Measurements from ENCODE around the gene RPS14. TPM values are rescaled to one million over a fixed set of nuclear protein-coding genes. Genes with fewer than 3 reads are reported as not detected.
"Not testable (repeated sequence)": the region's sequence is repeated elsewhere in the genome, so short reads cannot be mapped to it uniquely, and the experiment has no call there.

Gene RPS14
- total RNA-seq, 4 donors from 2014 or later = 1,098 to 4,026 (median 2,484) TPM

GRCh38 chr5:150429410-150429873 is 20.1 kb downstream of the RPS14 start:
- 62 to 84% methylated on average over 4 of the region's 5 CpGs for WGBS, 2 donors
- Histone ChIP-seq H3K4me3 (no peak overlapping the region), H3K27me3 (no peaks in the 10 kb centered on the region), H3K27ac (no peak overlapping the region), H3K36me3 (no peaks in the 10 kb centered on the region), H3K4me1 (peaks cover 3 to 16% (median 5%) of the 10 kb centered on the region in 3 donors), H3K9me3 (no peaks in the 10 kb centered on the region)
- no peak for DNase-seq
- TF ChIP-seq CTCF (IDR thresholded peaks at IDR 0.05) = no peak
- TF ChIP-seq POLR2A (IDR thresholded peaks at IDR 0.05) = no peak
- intact Hi-C loops (cut with DNase I) = no loop called here

- Histone ChIP-seq H3K4me3 (no peak overlapping the region), H3K4me1 (peaks cover 3 to 16% (median 5%) of the 10 kb centered on the region in 3 donors), H3K9me3 (no peaks in the 10 kb centered on the region), H3K27ac (no peak overlapping the region), H3K36me3 (no peaks in the 10 kb centered on the region), H3K27me3 (no peaks in the 10 kb centered on the region)
- WGBS, 2 donors = no CpG with 5 or more reads among the region's 5 CpGs
- no peak for DNase-seq
- TF ChIP-seq CTCF (IDR thresholded peaks at IDR 0.05) (no peak), POLR2A (IDR thresholded peaks at IDR 0.05) (no peak)
- intact Hi-C loops (cut with DNase I) = no loop called here
Observed at GRCh38 chr5:150428978-150429377, 20.6 kb downstream of the RPS14 start.

GRCh38 chr5:150428106-150428876 is 21.2 kb downstream of the RPS14 start:
- H3K9me3 ChIP-seq = no peaks in the 10 kb centered on the region
- no peaks in the 10 kb centered on the region for H3K36me3 ChIP-seq
- H3K27ac ChIP-seq = no peak overlapping the region
- no peaks in the 10 kb centered on the region for H3K27me3 ChIP-seq
- no peak overlapping the region for H3K4me3 ChIP-seq
- WGBS, 2 donors = 71 to 80% methylated on average over 16 to 18 of the region's 18 CpGs
- no peak for DNase-seq
- TF ChIP-seq CTCF (IDR thresholded peaks at IDR 0.05) = no peak
- TF ChIP-seq POLR2A (IDR thresholded peaks at IDR 0.05) = no peak
- intact Hi-C loops (cut with DNase I) = no loop called here
- peaks cover 3 to 16% (median 5%) of the 10 kb centered on the region in 3 donors for H3K4me1 ChIP-seq

GRCh38 chr5:150426165-150426564 is 23.4 kb downstream of the RPS14 start:
- H3K36me3 ChIP-seq; H3K27me3 ChIP-seq; H3K9me3 ChIP-seq; H3K4me1 ChIP-seq; H3K4me3 ChIP-seq; DNase-seq; intact Hi-C loops (cut with DNase I); H3K27ac ChIP-seq: not testable (repeated sequence)
- WGBS, 2 donors = 96 to 100% methylated on average over 7 to 9 of the region's 9 CpGs

GRCh38 chr5:150422758-150423157 is 26.8 kb downstream of the RPS14 start:
- no peak for DNase-seq
- Histone ChIP-seq H3K4me1 (no peaks in the 10 kb centered on the region), H3K27ac (no peak overlapping the region), H3K27me3 (no peaks in the 10 kb centered on the region), H3K9me3 (no peaks in the 10 kb centered on the region), H3K4me3 (no peak overlapping the region), H3K36me3 (no peaks in the 10 kb centered on the region)
- TF ChIP-seq POLR2A (IDR thresholded peaks at IDR 0.05) (no peak), CTCF (IDR thresholded peaks at IDR 0.05) (no peak)
- intact Hi-C loops (cut with DNase I) = no loop called here
- WGBS, 2 donors = 60 to 81% methylated on average over 3 of the region's 3 CpGs

Data from esophagus squamous epithelium (tissue), 5 donors.